Upper lobe of right lung (tissue), 1 donor: ENCODE results near the gene HSPB9. TPM values are rescaled to one million over a fixed set of nuclear protein-coding genes. Genes with fewer than 3 reads are reported as not detected.

ENCODE experiments used
- ATAC-seq: fragments of 200-7000 bp; cut with Tn5 transposase; one replicate; pipeline ENCODE4 v1.9.1; 2020; ENCODE audit warnings: mild to moderate bottlenecking, moderate library complexity
- DNase-seq: peaks from one replicate; pipeline ENCODE4 v3.0.0-alpha.2; 2020
- H3K27ac ChIP-seq: fragments of 200-600 bp; one replicate; pipeline ENCODE4 v1.8.0; 2022
- H3K27me3 ChIP-seq: fragments of 200-600 bp; one replicate; pipeline ENCODE4 v1.8.0; 2022; ENCODE audit warnings: mild to moderate bottlenecking
- H3K36me3 ChIP-seq: fragments of 200-600 bp; one replicate; pipeline ENCODE4 v1.8.0; 2022
- H3K4me1 ChIP-seq: fragments of 200-600 bp; one replicate; pipeline ENCODE4 v1.8.0; 2022
- H3K4me3 ChIP-seq: fragments of 200-600 bp; one replicate; pipeline ENCODE4 v1.8.0; 2022; ENCODE audit warnings: mild to moderate bottlenecking
- H3K9me3 ChIP-seq: fragments of 200-600 bp; one replicate; pipeline ENCODE4 v1.8.0; 2022
- intact Hi-C: fragments of 100-400 bp; cut with DNase I; formaldehyde crosslinking; loops from one replicate; pipeline ENCODE4 v1.11.0; 2022
- total RNA-seq: library from RNA; stranded (reverse); fragmentation: NEBNext Ultra II Directional; extraction: Animal tissue kit (Norgen Biotek cat#: 25700); gene quantifications from one replicate; pipeline ENCODE4 v1.2.1, GENCODE V29; 2021
- TF ChIP-seq, protein P1 (sequence below): fragments of 200-600 bp; IDR thresholded peaks from one replicate; pipeline ENCODE4 v1.8.0; 2022; ENCODE audit warnings: antibody characterized with exemption
- donor health status: DM: no; HTN: yes; CAD: no; lungs with severe emphysema.

HSPB9 gene
- total RNA-seq, 1 donor from 2014 or later, result not detected

DNA sequence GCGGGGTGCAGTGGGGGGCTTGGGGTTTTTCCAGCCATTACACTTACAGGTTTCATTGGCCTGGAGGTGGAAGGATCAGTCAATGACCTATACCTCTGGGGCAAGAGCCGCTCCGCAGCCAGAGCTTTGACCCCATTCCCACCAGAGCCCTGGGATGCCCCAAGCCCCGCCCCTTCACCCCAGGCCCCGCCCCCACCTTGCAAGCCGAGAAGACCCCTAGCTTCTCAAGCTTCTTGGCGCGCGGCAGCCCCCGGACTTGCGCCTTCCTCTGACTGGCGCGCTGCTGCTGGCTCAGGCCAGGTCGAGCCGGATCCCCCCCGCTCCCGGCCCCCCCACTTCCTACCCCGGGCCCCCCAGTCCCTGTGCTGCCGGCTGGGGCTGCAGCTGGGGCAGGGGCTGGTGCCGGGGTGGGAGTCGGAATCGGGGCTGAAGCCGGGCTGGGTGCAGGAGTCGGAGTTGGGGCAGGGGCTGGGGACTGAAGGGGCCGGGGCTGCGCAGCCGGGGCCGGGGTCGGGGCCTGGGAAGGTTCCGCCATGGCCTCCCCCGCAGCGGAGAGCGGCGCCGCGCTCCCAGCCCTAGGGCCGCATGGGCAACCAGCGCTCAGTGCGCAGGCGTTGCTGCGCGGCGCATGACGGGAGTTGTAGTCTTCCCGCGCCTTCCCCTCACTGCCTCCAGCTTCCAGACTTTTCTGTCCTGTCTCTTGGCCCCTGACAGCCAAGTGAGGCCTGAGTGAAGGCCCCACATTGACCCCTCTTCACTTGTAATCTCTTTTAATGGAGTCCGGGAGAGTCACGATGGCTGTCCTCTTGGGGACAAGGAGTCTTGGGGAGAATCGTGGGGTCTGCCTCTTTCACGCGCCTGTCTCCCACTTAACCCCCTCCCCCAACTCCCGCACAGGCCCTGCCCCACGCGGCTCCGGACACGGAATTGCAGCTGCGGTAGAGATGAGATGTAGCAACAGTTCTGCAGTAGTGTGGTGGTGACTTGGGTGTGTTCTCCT lies 1.5 kb upstream of the HSPB9 start, which contains the start of gene KAT2A:
Gene KAT2A (minus strand): TSS at position 598 of the 1,000 bp plus-strand sequence. CDS start 63 bp downstream, at position 535.
- TF ChIP-seq, protein P1, sequence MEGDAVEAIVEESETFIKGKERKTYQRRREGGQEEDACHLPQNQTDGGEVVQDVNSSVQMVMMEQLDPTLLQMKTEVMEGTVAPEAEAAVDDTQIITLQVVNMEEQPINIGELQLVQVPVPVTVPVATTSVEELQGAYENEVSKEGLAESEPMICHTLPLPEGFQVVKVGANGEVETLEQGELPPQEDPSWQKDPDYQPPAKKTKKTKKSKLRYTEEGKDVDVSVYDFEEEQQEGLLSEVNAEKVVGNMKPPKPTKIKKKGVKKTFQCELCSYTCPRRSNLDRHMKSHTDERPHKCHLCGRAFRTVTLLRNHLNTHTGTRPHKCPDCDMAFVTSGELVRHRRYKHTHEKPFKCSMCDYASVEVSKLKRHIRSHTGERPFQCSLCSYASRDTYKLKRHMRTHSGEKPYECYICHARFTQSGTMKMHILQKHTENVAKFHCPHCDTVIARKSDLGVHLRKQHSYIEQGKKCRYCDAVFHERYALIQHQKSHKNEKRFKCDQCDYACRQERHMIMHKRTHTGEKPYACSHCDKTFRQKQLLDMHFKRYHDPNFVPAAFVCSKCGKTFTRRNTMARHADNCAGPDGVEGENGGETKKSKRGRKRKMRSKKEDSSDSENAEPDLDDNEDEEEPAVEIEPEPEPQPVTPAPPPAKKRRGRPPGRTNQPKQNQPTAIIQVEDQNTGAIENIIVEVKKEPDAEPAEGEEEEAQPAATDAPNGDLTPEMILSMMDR, result no peak
- DNase-seq (peak; percentile 91), ATAC-seq (peak; percentile 92)
- Histone ChIP-seq H3K4me1 (peaks cover 21% of the 10 kb centered on the region), H3K27ac (peak within 1 kb of the TSS; percentile 63), H3K4me3 (peak within 1 kb of the TSS; percentile 85), H3K36me3 (peaks cover 23% of the 10 kb centered on the region), H3K27me3 (no peaks in the 10 kb centered on the region), H3K9me3 (no peaks in the 10 kb centered on the region)
- intact Hi-C loops, result no loop called here

DNA sequence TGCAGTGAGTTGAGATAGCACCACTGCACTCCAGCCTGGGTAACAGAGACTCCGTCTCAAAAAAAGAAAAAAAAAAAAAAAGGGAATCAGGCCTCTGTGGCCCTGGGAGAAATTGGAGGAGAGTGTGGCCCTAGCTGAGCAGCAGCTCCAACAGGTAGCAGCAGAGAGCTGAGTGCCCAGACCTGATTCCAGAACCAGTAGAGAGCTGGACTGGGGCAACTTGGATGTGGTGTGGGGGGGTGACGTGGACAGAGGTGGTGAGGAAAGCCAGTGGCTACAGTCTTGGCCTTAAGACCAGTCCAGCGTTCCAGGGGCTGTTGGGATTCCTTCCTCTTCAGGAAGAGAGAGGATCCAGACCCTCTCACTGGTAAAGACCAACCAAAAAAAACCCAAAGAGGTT lies 1.7 kb downstream of the HSPB9 start:
- TF ChIP-seq, protein P1, result no peak
- ATAC-seq (no peak), DNase-seq (no peak)
- Histone ChIP-seq H3K9me3 (no peaks in the 10 kb centered on the region), H3K27me3 (no peaks in the 10 kb centered on the region), H3K27ac (no peak overlapping the region), H3K36me3 (peaks cover 43% of the 10 kb centered on the region), H3K4me3 (no peak overlapping the region), H3K4me1 (peaks cover 27% of the 10 kb centered on the region)
- intact Hi-C loops, result no loop called here

DNA sequence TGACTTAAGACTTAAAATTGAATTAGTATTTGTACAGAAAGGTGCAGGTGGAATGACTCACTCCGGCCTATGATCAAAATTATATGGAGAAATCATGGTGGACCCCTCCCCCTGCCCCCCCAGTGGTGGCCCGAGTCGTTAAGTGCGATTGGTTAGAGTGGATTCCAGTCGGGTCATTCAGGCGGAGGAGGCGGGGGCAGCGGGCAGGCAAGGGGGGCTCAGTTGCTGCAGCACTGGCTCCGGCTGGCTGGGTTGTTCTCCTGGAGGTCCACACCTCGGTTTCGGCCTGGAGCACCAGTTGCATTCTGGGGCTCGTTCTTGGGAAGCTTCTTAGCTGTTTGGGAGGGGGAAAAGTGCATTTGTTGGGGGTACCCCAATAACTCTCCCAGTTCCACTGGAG lies 3.0 kb downstream of the HSPB9 start:
- Histone ChIP-seq H3K4me3 (no peak overlapping the region), H3K27ac (no peak overlapping the region), H3K36me3 (peaks cover 55% of the 10 kb centered on the region), H3K27me3 (no peaks in the 10 kb centered on the region), H3K4me1 (peaks cover 32% of the 10 kb centered on the region), H3K9me3 (no peaks in the 10 kb centered on the region)
- TF ChIP-seq, protein P1, result no peak
- no peak for DNase-seq
- intact Hi-C loops, result no loop called here
- no peak for ATAC-seq

DNA sequence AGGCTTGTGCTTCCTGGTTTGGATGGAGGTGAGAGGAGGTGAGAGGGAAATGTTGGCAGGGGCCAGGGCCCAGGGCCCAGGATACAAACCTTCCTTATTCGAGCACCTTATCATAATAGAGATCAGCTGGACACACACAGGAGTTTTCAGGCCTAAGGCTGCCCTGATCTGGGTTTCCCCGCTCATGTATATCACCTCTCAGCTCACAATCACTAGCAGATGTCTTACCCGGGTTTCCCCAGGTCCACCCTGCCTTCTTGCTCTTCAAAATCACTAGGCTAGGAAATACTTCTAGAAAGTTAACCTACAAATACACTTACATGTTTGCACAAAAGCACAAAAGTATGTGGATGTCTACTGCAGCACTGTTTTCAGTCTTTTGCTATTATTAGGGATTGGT lies 4.2 kb downstream of the HSPB9 start:
- peaks cover 55% of the 10 kb centered on the region for H3K36me3 ChIP-seq

DNA sequence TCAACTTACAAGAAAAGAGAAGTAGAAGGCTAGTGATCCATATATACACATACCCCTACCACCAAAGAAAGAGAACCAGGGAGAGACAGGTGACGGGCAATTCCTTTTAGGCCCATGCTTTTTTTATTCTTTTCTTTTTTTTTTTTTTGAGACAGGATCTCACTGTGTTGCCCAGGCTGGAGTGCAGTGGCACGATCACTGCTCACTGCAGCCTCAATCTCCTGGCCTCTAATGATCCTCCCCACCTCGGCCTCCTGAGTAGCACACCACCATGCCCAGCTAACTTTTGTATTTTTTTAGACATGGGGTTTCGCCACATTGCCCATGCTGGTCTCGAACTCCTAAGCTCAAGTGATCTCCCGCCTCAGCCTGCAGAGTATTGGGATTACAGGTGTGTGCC lies 4.8 kb downstream of the HSPB9 start:
- Histone ChIP-seq H3K4me1 (peaks cover 37% of the 10 kb centered on the region), H3K36me3 (peaks cover 55% of the 10 kb centered on the region), H3K27ac (no peak overlapping the region), H3K4me3 (no peak overlapping the region), H3K27me3 (no peaks in the 10 kb centered on the region), H3K9me3 (no peaks in the 10 kb centered on the region)
- DNase-seq, result no peak
- no peak for ATAC-seq
- intact Hi-C loops, result no loop called here
- TF ChIP-seq, protein P1, result no peak

More for the DNA sequence above, 4.2 kb downstream of the HSPB9 start:
- Histone ChIP-seq H3K27me3 (no peaks in the 10 kb centered on the region), H3K27ac (no peak overlapping the region), H3K4me3 (no peak overlapping the region), H3K4me1 (peaks cover 38% of the 10 kb centered on the region), H3K9me3 (no peaks in the 10 kb centered on the region)
- TF ChIP-seq, protein P1, result no peak
- intact Hi-C loops, result no loop called here
- DNase-seq (no peak), ATAC-seq (no peak)
